NCI-H1417 treated with DMSO at 0.1 percent for 48 hours (cell line): ENCODE measurements around the gene OR5AC2.

Experiments
- DNase-seq: peaks from one replicate; lab custom pipeline; 2025; lab: John Stamatoyannopoulos, UW

Gene OR5AC2, protein sequence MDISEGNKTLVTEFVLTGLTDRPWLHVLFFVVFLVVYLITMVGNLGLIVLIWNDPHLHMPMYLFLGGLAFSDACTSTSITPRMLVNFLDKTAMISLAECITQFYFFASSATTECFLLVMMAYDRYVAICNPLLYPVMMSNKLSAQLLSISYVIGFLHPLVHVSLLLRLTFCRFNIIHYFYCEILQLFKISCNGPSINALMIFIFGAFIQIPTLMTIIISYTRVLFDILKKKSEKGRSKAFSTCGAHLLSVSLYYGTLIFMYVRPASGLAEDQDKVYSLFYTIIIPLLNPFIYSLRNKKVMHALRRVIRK

GRCh38 chr3:98086873-98087272, at the start of gene OR5AC2:
OR5AC2 (plus strand) TSS chr3:98087173; CDS start chr3:98087173, 0 bp downstream.
- DNase-seq: no peak

DNA sequence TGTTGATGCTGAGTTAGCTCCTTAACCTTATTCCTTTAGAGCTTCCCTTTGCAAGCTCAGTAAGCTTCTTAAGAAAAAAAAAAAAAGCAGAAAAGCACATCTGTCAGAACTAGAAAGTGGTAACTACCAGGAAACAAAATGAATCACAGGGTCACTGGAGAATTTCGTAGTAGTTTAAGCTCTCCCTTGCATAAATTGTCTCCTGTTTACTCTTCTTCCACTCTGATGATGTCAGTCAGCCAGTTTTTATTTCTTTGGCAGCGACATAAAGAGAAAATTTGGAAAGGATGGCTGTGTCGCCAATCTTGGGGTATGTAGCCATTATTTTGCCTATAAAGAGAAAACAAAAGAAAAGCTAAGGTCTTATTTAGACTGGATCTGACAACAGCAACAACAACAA, 48.7 kb upstream of the OR5AC2 start:
- DNase-seq: no peak

DNA sequence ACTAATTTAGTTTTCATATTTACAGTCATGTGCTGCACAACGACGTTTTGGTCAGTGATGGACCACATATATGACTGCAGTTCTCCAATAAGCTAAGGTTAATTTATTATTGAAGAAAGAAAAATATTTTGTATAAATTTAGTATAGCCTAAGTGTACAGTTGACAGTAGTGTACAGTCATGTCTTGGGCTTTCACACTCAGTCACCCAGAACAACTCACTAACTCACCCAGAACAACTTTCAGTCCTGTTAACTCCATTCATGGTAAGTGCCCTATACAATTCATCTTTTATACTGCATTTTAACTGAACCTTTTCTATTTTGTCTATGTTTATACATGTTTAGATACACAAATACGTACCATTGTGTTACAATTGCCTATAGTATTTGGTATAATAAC, 48.1 kb upstream of the OR5AC2 start:
- no peak for DNase-seq

DNA sequence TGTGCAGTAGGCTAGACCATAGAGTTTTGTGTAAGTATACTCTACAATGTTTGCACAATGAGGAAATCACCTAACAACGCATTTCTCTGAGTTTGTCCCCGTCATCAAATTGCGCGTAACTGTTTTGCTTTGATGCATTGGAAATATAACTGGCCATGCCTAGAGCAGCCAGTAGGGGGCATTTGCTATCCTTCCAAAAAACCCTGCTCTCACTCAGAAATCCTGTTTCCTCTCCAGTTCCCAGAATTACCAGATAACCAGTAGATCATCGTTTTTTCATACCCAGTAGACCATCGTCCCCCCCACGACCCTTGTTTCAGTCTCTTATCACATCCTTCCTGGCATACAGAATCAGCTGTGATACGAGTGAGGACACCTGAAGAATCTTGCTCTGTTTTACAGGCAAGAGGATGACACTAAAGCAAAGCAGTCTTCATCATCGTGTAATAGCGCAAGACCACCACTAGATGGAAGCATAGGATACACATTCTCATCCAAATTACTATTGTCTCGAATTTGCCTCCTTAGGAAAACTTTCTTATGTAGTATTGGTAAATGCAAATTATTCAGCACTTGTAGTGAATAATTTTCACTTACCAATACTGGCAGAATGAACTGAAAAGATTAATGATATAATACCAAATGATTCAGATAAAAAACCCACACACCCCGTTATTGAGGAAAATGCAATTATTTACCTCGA, 47.5 kb upstream of the OR5AC2 start:
- DNase-seq: peak; percentile 31

DNA sequence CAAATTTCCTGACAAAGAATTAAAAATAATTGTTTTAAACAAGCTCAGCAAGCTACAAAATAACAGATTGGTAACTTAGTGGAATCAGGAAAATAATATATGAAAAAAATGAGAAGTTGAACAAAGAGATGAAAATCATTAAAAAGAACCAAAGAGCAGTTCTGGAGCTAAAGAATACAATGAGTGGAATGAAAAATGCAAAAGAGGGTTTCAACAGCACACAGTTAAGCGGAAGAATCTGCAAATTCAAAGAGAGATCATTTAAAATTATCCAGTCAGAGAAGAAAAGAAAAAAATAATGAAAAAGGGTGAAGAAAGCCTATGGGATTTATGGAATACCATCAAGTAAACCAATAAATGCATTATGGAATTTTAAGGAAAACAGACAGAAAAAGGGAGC, 45.6 kb upstream of the OR5AC2 start:
- DNase-seq: no peak

DNA sequence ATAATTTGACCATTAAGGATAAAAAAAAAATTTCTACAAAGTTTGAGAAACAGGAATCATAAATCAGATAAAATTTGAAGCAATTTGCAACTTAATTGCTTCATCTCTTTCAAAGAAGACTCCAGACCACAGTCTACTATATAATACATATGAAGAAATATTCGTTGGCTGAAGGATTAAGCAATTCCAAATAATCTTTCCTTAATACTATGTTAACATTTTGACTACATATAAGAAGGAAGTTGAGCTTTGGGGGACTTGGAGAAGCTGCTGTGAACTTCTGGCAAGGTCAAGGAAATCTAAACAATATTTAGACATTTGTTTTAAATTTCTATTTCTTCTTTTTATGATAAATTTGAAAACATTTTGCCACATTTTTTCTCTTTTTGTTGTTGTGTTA, 38.4 kb upstream of the OR5AC2 start:
- no peak for DNase-seq

- DNase-seq: no peak
These were observed 37.7 kb upstream of the OR5AC2 start for GRCh38 chr3:98049271-98049670.

- no peak for DNase-seq
These were observed 30.9 kb upstream of the OR5AC2 start for GRCh38 chr3:98056035-98056434.

- no peak for DNase-seq
These were observed 29.3 kb upstream of the OR5AC2 start for GRCh38 chr3:98057631-98058030.

DNA sequence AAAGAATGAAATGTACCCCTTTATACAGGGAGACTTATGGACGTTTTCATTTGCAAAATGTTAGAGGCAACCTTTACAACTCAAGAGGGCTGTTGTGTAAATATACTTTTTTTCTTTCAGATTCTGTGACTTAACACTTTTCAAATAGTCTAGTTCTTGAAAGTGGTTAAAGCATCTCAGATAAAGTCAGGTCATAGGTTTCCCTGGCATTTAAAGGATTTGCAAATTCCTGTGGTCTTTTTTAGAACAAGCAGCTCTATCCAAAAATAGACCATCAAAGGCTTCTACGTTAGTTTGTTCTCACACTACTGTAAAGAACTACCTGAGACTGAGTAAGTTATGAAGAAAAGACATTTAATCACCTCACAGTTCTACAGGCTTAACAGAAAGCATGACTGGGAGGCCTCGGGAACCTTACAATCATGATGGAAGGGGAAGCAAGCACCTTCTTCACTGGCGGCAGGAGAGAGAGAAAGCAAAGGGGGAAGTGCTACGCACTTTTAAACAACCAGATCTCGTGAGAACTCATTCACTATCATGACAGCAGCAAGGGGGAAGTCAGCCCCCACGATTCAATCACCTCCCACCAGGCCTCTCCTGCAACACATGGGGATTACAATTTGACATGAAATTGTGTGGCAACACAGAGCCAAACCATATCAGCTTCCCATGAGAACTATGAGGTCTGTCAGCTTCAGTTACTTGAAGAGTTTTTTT, 28.6 kb upstream of the OR5AC2 start:
- DNase-seq: no peak

DNA sequence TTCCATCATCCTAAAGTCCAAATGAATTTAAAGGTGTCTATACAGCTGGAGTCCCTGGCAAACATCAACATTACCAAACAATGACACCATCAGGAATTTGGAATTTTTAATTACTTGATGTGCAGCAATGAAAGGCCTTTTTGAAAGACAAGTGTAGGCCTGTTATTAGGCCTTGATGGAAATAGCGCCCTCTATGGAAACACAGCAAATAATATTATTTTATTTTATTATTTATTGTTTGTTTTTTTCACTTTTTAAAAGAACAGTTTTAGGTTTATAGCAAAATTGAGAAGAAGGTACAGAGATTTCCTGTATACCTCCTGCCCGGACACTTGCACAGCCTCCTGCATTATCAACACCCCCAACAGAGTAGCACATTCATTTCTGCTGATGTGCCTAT, 18.1 kb upstream of the OR5AC2 start:
- no peak for DNase-seq

DNA sequence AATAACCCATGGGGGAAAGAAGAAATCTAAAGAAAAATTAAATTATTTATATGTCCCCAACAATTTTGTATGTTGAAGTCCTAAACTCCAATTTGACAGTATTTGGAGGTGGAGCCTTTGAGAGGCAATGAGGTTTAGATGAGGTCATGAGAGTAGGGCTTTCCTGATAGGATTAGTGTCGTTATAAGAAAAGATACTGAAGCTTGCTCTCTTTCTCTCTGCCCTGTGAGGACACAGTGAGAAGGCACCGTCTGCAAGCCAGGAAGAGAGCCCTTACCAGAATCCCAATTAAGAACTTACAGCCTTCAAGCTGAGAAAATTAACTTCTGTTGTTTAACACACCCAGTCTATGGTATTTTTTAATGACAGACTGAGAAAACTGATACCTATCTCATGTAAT, 16.1 kb upstream of the OR5AC2 start:
- no peak for DNase-seq

- DNase-seq: no peak
These were observed 13.5 kb upstream of the OR5AC2 start for GRCh38 chr3:98073486-98073885.

DNA sequence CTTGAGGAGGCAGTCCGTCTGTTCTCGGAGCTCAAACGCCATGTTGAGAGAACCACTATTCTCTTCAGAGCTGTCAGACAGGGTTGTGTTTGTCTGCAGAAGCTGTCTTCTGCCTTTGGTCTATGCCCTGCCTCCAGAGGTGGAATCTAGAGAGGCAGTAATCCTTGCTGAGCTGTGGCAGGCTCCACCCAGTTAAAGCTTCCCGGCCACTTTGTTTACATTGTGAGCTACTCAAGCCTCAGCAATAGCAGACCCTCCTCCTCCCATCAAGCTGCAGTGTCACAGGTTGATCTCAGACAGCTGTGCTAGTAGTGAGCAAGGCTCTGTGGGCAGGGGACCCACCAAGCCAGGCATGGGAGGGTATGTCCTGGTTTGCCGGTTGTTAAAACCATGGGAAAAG, 8.9 kb downstream of the OR5AC2 start:
- no peak for DNase-seq

GRCh38 chr3:98099848-98100247, 12.9 kb downstream of the OR5AC2 start:
- DNase-seq: no peak

- DNase-seq: no peak
These were observed 21.2 kb downstream of the OR5AC2 start for GRCh38 chr3:98108162-98108561.

DNA sequence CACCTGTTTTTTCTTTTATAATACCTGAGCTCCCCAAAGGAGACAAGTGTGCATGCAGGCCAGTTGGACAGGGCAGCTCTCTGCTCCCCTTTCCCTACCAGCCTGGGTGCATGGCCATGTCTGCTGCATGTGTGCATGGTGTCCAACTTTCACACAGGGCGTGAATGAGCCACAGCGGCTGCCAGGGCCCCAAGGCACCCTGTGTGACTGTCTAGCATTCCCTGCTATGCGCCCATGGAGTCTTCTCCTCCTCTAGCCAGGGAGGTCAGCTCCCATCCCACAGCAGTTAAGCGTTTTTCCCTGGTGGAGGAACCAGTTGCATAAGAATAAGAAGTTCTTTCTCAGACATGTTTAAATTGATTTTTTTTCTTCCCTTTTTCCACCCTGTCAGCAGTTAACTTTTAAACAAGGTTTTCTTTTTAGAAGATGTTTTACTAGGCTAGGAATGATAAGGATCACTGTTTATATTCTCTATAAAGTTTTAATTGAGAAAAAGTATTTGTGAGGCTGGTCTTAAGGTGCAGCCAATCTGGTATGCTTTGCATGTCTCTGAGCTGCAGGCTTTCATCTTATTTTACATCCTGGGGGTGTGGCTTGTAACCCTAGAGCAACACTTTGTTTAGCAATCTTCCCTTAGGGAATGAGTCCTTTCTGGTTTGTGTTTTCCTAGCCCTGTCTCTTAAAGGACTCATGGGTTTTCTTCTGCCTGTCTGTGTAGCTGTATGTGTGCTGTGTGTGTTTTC, 23.0 kb downstream of the OR5AC2 start:
- no peak for DNase-seq

- DNase-seq: no peak
These were observed 23.6 kb downstream of the OR5AC2 start for GRCh38 chr3:98110550-98110908.

GRCh38 chr3:98114264-98114663, 27.3 kb downstream of the OR5AC2 start:
- DNase-seq: no peak

GRCh38 chr3:98115717-98116116, 28.7 kb downstream of the OR5AC2 start:
- no peak for DNase-seq

DNA sequence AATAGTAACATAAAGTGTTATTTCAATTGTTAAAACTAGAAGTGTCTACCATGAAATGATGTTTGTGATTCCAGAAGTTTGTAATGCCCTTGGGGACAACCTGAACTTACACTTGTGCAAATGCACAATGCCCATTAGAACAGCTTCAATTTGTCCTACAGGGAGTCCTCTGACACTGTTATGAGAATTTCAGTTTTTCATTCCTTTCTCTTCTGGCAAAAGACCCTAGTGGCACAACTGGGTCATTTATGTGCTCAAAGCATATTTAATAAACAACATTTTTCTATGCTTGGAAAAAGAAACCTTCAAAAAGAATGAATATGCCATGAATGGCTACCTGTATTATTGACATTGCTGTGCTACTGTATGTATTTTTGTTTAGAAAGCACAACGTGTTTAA, 43.4 kb downstream of the OR5AC2 start, which contains the start of gene OR5H1:
TSS of gene OR5H1 (plus strand) at position 301 of the 400 bp plus-strand sequence. CDS start 1,977 bp downstream, outside the sequence.
- DNase-seq: no peak

DNA sequence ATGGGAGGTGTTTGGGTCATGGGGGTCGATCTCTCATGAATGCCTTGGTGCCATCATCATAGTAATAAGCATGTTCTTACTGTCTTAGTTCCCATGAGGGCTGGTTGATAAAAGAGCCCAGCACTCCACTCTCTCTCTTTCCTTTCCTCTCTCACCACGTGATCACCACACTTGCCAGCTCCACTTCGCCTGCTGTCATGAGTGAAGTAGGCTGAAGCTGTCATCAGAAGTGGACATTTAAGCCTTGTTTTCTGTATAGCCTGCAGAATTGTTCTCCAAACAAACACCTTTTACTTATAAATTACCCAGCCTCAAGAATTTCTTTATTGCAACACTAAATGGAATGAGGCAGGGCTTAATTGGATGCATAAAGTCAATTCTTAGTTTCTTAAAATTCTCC, 49.7 kb downstream of the OR5AC2 start:
- DNase-seq: no peak
